ENCODE data around the gene USP54.
"Not testable (repeated sequence)": the region's sequence is repeated elsewhere in the genome, so short reads cannot be mapped to it uniquely, and the experiment has no call there.

USP54 gene

DNA sequence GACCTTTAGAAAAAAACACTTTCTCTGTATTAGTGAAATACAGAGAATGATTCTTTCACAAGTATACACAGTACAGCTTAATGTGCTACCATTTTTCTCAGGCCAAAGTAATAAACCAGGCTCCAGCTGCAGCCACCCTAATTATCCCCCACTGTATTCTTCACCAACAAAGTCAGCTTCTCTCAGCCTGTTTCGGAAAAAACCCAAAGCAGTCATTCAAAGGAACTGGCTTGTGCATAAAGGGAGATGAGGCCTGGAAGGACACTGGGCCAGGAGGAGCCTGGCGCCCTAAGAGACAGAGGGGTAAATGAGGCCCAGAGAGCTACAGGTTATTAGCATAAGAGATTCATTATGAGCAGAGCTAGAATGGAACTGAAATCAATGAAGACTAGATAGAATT lies 9.2 kb downstream of the USP54 start:
- in situ Hi-C loops (cut with MboI; ENCODE audit: low sequenced_read_pairs, unreplicated experiment): no loop called here
- TF ChIP-seq, protein P1, sequence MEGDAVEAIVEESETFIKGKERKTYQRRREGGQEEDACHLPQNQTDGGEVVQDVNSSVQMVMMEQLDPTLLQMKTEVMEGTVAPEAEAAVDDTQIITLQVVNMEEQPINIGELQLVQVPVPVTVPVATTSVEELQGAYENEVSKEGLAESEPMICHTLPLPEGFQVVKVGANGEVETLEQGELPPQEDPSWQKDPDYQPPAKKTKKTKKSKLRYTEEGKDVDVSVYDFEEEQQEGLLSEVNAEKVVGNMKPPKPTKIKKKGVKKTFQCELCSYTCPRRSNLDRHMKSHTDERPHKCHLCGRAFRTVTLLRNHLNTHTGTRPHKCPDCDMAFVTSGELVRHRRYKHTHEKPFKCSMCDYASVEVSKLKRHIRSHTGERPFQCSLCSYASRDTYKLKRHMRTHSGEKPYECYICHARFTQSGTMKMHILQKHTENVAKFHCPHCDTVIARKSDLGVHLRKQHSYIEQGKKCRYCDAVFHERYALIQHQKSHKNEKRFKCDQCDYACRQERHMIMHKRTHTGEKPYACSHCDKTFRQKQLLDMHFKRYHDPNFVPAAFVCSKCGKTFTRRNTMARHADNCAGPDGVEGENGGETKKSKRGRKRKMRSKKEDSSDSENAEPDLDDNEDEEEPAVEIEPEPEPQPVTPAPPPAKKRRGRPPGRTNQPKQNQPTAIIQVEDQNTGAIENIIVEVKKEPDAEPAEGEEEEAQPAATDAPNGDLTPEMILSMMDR (IDR thresholded peaks at IDR 0.05; ENCODE audit: borderline replicate concordance, control extremely low read depth, extremely low read depth, insufficient read depth, missing control alignments): no peak
- DNase-seq (ENCODE audit: low spot score): no peak

DNA sequence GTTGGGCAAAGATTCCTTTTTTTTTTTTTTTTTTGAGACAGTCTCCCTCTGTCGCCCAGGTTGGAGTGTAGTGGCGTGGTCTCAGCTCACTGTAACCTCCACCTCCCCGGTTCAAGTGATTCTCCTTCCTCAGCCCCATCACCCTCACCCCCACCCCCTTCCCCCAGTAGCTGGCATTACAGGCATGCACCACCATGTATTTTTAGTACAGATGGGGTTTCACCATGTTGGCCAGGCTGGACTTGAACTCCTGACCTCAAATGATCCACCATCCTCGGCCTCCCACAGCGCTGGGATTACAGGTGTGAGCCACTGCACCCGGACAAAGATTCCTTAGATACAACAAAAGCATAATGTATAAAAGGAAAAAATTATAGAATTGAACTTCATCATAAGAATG lies 12.2 kb downstream of the USP54 start:
- DNase-seq (ENCODE audit: low spot score); in situ Hi-C loops (cut with MboI; ENCODE audit: low sequenced_read_pairs, unreplicated experiment): not testable (repeated sequence)

DNA sequence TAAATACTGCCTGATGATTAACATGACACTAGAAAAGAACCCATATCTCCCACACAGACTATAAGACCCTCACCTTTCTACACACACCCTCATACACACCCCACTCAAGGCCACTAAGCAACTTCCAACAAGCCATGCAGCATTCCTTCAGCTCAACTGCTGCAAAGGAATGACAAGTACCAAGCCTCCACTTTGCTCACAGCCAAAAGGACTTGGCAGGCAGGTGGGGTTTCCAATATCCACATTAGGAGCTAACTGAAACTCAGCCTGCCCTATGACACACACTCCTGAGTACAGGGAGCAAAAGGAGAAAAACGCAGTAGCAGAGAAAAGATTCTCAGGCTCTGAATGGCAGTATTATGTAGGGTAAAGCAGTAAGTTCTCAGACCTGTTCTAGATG lies 13.4 kb downstream of the USP54 start:
- TF ChIP-seq, protein P1 (IDR thresholded peaks at IDR 0.05; ENCODE audit: borderline replicate concordance, control extremely low read depth, extremely low read depth, insufficient read depth, missing control alignments): no peak
- in situ Hi-C loops (cut with MboI; ENCODE audit: low sequenced_read_pairs, unreplicated experiment): no loop called here

DNA sequence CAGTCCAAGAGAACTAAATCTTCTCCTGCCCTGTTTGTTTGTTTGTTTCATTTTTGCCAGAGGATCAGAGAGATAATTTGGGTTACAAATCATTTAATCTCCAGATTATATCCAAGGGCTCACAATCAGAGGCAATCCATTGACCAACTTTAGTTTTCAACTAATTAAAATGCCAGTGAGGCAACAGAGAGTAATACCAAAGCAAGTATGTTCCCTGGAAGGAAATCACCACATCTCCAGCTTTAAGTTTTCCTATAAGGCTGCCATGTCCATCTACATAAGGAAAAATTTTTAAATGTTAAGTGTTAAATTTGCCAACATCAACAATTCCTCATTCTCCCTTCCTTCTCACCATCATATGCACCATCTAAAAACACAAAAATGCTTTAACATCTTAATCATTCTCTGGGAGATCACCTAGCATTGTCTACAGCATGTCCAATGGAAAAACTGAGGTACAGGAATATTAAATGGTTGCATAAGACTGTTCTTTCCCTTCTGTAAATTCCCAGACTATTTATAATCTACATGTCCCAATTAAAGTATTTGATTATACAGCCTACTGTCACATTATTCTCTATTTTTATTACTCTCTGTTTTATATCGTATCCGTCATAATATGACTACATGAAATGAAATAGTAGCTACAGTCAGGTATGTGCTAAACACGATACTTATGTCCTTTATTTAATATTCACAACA lies 14.1 kb downstream of the USP54 start:
- DNase-seq (ENCODE audit: low spot score): no peak
- TF ChIP-seq, protein P1 (IDR thresholded peaks at IDR 0.05; ENCODE audit: borderline replicate concordance, control extremely low read depth, extremely low read depth, insufficient read depth, missing control alignments): no peak
- in situ Hi-C loops (cut with MboI; ENCODE audit: low sequenced_read_pairs, unreplicated experiment): no loop called here

More for the DNA sequence above, 13.4 kb downstream of the USP54 start:
- DNase-seq (ENCODE audit: low spot score): no peak

DNA sequence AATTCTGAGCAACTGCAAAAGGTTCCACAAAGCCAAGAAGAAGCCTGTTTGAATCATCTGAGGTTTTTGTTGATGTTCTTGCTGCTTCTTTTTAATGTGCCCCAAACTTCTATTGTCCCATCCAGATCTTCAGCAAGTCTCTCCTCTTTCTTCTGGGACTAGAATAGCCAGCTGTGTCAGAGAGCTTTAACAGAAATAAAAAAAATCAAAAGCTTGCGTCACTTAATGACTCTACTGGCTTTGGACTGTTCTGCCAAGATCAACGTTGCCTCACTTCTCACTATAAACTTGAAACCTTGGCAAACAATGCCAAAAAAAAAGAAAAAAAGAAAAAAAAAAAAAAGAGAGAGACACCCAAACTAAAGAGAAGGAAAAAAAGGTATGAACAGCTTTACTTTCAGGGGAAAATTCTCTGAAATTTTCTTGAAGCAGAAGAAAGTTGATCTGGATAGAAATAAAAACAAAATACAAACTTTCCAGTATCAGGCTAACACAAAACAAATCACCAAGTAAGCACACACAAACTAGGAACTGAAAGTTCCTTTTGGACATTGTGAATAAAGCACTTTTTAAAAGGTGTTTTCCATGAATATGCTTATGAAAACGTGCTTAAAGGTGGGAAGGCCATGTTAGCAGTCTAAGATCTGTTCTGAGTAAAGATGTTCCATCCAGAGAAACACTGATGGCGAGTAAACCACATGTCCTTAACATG lies 14.8 kb downstream of the USP54 start:
- in situ Hi-C loops (cut with MboI; ENCODE audit: low sequenced_read_pairs, unreplicated experiment): no loop called here
- DNase-seq (ENCODE audit: low spot score): peak; percentile 37
- TF ChIP-seq, protein P1 (IDR thresholded peaks at IDR 0.05; ENCODE audit: borderline replicate concordance, control extremely low read depth, extremely low read depth, insufficient read depth, missing control alignments): no peak

DNA sequence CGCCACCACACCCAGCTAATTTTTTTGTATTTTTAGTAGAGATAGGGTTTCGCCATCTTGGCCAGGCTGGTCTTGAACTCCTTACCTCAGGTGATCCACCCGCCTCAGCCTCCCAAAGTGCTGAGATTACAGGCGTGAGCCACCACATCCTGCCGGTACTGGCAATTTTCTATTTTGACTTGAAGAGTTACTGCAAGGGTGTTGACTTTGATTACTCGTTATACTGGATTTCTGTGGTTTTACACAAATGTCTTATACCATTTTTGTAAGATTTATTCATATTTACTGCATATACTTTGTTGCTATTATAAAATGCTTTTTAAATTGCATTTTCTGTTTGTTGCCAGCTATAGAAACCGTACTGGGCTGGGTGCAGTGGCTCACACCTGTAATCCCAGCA lies 24.1 kb downstream of the USP54 start:
- DNase-seq (ENCODE audit: low spot score); in situ Hi-C loops (cut with MboI; ENCODE audit: low sequenced_read_pairs, unreplicated experiment): not testable (repeated sequence)

DNA sequence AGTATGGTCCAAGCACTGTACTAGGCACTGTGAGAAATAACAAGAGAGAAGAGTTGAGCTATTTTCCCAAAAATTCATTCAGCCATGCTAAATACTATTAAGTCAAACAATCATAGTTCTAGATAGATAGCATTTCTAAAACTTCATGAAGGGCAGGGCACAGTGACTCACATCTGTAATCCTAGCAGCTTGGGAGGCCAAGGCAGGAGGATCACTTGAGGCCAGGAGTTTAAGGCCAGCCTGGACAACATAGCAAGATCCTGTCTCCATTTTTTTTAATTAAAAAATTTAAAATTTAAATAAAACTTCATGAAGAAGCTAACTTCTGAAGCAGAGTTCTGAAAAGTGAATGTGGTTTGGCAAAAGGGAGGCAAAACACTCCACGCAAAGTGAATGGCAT lies 29.9 kb downstream of the USP54 start:
- in situ Hi-C loops (cut with MboI; ENCODE audit: low sequenced_read_pairs, unreplicated experiment): no loop called here
- TF ChIP-seq, protein P1 (IDR thresholded peaks at IDR 0.05; ENCODE audit: borderline replicate concordance, control extremely low read depth, extremely low read depth, insufficient read depth, missing control alignments): no peak
- no peak for DNase-seq (ENCODE audit: low spot score)
